ENCODE measurements around the gene SLC35E1.

Gene SLC35E1

DNA sequence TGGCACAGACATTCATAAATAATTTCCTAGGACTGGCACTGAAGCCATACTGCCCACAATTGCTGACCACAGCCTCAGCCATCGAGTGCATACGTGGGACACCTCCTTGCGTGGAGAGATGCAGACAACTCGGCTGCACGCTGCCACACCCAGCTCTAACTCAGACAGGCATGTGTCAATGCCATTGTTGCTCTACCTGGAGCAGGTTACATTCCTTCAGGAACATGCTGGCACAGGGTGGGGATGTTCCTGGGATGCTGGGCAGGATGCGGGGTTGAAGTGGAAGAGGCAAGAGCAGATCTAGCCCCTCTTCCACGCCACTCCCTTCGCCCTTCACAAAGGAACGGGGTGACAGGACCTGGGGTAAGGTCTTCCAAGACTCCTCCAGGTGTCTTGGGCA lies 24.2 kb upstream of the SLC35E1 start:
- no peak for DNase-seq

DNA sequence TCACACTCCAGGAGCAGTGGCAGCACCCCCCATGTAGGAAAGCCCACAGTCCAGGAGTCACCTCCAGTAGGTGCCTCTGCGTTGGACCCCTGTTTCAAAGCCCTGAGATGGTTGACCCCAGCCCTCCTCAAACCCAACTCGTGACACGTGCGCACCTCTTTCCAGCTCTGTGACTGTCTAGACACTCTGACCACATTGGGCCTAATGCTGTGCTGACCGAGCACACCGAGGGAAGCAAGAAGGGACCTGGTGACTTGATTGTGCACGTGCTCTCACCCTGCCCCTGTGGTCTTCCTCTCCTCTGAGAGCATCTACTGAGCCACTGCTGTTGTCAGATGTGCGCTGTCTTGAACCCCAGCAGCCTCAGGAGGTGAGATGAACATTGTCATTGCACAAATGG lies 22.9 kb upstream of the SLC35E1 start:
- no peak for DNase-seq

DNA sequence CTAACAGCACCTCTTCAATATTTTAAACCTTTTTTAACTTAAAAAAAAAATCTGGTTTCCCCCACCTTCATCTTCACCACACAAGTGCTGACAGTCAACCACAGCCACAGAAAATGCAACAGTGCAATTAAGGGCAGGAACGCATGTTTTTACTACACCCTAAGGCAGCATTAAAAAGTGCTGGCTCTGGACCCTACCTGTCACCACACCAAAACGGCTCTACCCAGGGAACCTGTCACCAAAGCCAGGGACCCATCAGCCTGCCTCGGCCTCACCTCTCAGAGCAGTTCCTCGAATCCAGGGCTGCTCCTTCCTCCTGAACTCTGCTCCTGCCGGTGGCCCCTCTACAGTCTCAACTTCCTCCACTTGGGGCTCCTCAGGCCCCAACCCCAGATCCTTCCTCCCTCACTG lies 22.5 kb upstream of the SLC35E1 start:
- peak; percentile 23 for DNase-seq

DNA sequence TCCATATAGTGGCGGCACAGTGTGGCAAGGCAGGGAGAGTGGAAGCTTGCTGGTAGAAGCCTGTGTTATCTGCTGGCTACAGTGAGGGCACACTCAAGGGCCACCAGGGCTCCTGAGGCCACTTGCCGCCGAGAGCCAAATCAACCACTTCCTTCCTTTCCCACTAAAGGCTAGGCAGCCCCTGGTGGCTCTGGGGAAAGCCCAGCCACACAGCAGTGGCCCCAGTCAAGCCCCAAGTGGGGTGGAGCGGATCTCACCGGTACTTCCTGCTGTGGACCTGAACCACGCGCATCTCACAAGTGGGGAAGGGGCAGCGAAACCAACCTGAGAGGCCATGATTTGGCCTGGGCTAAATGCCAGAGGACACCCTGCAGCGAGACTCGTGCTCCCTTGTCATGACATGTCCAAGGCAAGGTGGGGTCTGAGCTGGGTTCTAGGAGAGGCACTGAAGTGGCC lies 21.9 kb upstream of the SLC35E1 start:
- DNase-seq = no peak

DNA sequence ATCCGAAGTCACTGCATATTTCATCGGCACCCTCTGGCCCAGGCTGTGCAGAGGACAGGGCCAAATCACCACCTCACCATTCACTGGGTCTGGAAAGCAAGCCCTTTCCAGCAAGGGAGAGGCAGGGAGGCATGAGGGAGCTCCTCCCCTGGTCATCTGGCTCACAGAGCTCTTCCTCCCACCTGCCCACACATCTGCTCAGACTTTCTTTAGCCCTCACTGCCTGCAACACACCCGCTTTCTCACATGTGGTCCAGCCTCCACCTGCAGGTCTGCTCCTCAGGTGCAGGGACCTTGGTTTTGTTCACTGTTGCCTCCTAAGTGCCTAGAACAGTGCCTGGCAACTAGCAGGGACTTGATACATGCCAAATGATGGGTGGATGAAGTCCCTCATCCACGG lies 21.0 kb upstream of the SLC35E1 start:
- DNase-seq = no peak

DNA sequence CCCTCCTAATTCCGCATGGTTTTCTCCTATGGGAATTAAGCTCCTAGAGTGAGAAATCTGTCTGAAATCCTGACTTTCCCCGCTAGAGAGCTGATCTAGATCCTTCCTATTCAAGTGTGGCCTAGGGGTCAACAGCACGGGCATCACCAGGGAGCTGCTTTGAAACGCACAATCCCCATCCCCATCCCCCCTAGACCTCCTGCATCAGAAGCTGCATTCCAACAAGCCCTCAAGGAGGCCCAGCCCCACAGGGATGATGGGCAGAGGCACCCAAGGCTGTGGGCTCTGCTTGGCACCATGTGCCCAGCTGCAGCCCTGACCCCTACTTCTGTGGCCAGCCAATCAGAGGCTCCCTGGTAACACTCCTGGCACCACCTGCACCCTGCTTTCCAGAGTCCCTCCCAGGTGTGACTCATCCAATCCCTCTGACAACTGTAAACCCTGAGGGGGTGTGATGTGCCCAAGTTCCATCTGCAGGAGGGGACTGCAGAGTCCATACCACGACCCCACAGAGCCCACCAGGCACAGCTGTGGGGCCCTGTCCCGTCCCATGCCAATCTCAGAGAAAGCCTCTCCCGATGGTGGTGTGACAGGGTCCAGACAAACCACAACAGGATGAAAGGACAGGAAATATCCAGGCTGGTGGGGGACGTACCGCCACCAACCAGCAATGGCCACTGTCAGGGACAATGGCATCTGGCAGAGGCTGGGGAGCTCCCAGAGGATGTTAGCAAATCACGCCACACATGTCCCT lies 19.8 kb upstream of the SLC35E1 start:
- DNase-seq = no peak

DNA sequence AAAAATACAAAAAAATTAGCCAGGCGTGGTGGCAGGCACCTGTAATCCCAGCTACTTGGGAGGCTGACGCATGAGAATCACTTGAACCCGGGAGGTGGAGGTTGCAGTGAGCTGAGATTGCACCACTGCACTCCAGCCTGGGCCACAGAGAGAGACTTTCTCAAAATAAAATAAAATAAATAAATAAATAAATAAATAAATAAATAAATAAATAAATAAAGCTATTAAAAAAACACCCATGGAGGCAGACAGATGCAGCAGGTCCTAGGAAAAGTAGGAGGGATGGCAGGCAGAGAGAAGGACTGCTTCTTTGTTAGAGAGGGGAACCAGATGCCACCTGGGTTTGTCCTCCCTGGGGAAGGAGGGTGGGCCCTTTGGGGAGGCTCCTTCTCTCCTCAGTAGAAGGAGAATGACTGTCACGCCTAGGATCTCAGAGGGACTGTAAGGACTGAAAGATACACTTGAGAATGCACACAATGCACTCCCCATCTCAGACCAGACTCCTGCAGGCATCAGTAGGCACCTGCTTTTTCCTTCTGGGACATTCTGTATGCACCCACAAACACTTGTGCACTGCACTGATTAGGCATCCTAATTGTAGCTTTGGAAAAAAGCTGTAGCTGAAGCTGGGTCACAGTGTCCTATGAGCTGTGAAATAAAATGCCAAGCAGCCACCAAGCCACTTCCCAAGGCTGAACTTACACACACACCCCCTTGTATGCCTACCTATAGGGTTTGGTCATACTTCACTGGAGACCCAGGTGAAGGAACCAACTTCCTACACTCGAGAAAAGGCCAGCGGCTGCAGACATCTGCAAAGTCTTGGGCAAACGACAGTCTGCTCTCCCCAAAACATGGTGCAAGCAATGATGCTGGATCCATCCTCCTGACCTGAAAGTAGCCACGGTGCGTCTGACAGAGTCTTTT lies 18.9 kb upstream of the SLC35E1 start:
- DNase-seq = no peak

DNA sequence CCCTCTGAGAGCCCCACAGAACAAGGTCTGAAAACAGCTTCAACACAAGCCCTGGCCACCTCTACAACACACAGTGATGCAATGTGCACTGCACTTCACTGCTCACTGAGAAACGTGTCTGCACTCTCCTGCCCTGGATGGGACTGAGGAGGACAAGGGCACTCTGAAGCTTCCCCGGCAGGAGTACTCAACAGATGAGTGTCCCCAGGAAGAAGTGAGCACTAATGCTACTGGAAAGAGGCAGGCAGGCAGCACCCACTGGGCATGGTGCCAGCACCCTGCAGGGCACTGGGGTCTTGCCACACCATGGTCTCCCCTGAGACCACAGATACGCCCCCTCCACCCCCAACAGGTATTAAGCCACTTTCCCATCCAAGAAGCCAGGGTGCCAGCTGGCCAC lies 17.7 kb upstream of the SLC35E1 start:
- DNase-seq = no peak

DNA sequence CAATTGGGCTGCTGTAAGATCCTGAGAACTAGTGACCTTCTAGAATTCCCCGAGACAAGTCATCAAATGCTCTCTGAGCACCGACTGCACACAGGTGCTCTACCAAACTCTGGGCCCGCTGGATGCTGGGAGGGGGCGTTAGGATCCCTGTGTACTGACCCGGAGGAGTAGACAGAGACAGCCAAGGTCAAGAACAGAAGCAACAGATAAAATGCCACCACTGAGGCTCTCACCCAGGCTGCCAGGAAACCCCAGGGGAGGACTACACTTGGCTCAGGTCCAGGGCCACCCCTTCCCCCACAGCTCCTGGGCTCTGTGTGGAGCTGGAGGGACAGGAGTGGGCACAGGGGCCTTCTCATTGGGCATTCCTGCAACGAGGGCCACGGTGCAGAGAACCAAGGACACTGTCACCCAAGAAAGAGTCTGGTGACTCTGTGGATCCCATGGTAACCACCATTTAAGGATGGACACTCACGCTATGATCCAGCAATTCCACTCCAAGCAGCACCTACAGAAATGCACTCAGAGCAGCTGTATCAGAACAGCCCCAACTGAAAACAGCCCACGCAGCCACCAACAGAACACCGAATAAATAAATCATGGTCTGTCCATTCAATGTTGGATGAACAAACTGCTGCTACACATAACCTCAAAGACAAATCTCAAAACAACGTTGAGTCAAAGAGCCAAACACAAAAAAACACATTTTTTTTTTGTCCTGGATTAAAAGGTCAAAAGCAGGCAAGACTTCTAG lies 16.8 kb upstream of the SLC35E1 start:
- no peak for DNase-seq

DNA sequence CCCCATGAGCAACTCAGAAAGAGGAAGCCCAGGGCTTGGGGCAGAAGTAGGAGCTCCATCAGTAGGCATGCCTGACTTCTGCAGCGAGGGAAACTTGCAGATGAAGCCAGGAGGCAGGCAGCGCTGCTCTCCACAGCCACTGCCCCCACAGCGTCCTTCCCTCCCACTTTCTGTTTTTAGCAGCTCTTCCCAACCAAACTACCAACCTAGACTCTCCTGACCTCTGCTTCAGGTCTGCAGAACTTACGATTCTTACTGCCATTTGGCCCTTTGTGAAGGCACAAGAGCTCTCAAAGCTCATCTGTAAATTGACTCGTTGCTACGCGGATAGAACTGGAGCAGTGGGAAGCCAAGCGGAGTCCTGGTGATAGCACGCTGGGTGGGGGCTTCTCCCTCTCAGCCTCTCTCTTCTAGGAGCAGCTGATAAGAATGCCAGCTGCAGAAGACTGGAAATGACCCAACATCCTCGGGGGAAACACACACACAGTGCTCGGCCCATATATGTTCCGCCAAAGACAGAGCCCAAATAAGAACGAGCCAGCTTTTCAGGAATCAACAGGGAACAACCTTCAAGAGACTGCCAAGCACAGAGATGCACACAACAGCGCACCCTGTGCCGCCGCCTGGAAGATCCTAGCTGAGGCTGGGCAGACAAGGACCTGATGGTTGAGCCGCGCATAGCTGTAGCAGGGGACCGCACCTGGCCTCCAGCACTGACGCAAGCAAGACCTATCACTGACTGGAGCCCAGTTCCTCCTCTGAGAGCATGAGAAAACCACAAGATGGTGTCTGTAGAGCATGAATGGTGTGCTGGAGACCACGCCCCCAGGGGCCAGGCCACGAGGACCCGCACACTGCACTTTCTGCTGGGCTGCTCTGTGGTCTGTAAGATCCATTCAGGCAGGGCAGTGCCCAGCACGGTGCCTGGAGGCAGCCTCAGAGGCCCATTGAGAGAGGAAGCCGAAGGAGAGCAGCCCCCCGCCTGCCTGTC lies 15.9 kb upstream of the SLC35E1 start:
- DNase-seq = peak; percentile 78

DNA sequence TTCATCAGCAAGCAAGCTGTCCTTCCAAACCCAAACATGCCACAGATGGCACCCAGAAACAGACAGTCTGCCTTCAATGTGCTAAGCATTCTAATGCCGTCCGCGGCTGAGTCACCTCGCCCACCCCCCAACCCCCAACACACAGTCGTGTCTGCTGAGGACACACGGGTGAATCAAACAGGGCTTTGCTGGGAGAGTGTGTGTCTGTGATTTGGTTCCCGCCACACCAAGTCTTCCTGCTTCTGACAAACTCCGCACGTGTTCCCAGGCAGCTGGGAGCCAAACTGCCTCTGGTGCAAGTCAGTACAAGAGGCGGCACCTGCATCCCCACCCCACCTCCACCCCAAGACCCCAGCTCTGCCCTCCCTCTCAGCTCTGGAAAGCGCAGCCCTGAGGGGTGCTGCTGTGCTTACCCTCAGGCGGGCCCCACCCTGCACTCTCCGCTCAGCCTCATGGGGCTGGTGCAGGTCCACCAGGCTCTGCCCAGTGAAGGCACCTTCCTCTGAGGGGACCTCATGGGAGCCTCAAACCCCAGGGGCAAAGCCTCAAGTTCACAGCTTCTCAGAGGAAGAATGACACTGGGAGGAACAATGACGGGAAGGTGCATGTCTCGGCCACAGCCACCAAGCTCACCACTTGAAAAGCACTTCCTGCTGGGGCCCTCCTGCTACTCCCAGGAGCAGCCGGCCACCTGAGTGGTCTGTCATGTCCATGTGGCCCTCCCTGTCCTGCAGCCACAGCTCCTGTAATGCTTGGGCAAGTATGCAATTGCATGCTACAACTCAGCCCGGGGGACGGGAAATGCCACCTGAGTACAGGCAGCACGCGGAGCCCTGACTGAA lies 15.0 kb upstream of the SLC35E1 start:
- DNase-seq = peak; percentile 64

DNA sequence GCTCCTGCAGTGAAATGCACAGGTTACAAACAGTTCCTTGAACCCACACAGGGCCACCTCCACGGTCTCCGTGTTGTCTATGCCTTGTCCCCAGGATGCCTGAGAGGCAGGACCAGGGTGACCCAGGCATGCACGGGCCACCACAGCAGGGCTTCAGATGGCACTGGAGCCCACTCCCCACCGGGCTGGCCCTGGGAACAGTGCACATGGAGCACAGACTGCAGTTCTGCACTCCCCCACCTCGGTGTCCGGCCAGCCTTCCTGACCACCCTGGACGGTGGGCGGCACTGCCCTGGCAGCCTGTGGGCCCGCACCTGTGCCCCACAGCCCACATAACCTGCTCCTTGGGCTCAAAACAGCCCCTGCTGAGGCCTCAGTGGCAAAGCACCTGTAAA lies 14.3 kb upstream of the SLC35E1 start:
- DNase-seq = no peak

DNA sequence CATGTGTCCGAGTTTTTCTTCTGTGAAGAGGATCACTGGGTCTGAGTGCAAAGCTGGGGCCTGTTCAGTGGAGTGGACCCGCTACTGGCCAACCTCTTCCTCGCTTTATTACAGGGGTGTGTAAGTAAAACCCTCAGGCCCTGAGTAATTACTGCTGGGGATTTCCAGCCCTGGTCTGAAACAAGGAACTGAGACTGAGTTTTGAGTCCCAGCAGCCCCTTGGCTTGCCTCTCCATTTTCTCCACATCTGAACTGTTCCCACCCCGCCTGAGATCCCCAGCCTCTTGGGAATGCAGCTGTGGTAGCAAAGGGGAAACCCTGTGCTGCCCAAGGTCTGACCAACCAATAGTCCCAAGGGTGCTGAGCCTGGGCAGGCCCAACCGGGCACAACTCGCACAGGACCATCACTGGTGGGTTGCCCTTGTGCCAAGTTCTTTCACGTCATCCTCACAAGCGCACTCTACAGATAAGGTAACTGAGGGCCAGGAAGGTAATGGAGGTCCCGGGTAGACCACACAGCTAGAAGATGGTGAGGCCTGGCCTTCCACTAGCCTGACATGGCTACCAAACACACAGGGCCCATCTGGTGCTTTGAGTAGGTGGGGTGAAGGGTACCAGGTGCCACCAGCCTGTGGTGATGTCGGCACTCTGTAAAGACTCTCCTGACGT lies 13.7 kb upstream of the SLC35E1 start:
- peak; percentile 33 for DNase-seq

DNA sequence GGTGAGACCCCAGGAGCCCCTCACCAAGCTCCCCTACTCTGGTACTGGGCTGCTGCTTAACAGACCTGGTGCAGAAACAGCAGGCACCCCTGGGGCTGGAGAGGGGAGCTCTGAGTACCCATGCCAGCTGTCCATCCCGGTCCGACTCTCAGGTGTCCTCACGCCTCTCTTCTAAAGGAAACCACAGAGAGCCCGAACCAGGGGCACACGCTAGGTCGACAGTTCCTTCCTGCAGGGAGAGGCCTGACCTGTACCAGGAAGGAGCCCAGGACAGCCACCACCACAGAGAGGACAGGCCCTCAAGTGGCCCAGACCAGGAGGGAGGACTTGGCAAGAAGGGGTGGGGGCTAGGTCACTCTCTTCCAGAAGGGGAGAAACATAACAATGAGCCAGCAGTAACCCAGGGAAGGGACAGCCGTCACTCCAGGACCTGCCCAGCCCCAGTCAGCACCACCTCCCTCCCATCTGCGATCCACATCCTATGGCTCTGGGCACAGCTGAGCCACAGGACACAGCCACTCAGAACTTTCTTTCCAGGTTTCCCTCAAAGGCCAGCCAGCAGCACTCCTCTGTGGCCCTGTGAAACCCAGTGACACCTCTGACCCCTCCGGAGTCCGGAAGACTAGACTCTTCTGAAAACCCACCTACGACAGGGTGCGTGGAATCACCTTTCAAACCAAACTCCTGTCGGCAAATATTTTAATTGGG lies 13.0 kb upstream of the SLC35E1 start:
- DNase-seq = no peak

DNA sequence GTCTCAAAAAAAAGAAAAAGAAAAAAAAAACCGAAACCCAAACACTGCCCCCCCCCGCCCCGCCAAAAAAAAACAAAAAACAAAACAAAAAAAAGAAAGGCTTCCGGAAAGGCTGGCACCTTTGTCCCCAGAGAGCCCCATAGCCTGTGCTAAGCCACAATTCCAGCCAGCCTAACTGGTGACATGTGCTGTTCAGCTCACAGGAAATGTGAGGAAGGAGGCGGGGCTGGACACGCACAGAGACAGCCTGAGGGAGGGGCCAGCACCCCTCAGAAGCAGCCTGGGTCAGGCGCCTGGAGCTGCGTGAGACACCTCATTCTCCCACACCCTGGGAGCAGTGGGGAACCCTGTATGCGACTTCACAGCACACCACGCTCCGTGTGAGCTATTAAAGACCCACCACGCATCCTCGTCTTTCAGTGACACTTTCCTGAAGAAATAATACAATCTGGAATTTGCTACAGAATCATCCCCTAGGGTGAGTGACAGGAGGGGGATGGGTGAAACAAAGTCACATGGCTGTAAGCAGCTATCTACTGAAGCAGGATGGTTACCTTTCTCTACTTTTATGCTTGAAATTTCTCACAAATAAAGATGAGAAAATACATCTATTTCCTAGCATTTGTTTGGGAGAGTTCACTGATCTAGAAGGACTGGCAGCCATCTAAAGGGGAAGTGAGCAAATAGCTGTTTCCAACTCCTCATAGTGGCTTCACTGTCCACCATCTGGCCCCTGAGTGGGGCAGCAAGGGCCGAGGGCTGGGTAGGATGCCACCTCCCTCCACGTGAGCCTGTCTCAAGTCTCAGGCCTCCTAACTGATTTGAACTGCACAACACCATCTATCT lies 12.3 kb upstream of the SLC35E1 start:
- peak; percentile 90 for DNase-seq

DNA sequence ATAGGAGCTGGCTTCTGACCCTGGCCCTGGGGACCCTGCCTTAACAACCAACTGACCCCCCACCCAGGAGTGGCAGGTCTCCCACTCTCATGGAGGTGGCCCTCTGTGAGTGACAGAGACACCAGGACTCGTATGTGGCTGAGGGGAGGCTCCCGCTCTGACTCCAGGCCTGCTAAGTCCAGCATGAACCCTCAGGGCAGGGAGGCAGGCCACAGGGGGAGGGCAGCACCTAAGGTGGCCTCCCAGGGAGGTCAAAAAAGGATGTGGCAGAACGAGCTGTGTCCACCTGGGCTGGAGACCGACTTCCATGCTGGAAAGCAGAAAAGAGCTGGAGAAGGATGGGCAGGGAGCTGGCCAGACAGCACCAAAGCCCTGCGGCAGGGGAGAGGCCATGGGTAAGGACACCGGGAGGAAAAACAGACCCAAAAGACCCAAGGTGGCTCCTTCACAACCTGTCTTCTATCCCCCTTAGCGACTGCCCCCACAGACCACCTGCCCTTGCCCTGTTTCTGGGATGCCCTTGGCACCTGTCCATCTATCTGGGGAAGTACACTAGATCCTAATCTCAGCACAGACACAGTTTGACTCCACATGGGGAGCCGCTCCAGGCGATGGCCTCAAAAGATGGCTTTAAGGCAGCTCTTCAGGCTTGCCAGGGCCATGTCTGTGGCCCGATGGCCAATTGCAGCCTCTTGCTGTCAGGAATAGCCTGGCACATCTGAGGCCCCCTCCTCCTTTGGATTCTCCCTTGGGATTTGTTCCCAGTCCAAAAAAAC lies 10.5 kb upstream of the SLC35E1 start:
- DNase-seq = no peak

DNA sequence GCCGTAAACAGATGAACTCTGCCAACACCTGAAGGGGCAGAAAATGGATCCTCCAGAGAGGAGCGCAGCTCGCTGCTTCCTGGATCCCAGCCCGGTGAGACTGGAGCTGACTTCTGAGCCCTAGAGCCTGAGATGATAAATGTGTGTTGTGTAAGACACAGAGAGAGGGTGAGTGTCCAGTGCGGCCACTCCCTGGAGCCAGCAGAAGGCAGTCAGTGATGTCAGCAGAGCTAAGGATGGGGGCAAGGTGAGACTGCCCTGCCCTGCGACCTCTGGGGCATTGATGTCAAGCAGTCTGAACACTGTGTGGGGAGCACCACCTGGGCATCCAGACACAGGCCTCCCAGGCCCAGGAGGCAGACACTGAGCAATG lies 9.7 kb upstream of the SLC35E1 start:
- no peak for DNase-seq
